Progenitor cell of endocrine pancreas (in vitro differentiated cells): ENCODE data around the gene PRKN. TPM values are rescaled to one million over a fixed set of nuclear protein-coding genes. Genes with fewer than 3 reads are reported as not detected.

Experiments used
- DNase-seq: peaks from one replicate; pipeline ENCODE4 v3.0.0; 2021; ENCODE audit warnings: low spot score; ENCODE audit not compliant: unreplicated experiment
- H3K27ac Mint-ChIP-seq: 2 replicates; pipeline ENCODE4 v1.8.0; 2021; ENCODE audit warnings: mild to moderate bottlenecking, moderate library complexity, mixed read lengths
- H3K27me3 Mint-ChIP-seq: 2 replicates; pipeline ENCODE4 v1.8.0; 2021; ENCODE audit warnings: mixed read lengths
- H3K36me3 Mint-ChIP-seq: 2 replicates; pipeline ENCODE4 v1.8.0; 2022; ENCODE audit warnings: mixed read lengths; ENCODE audit not compliant: insufficient read depth
- H3K4me1 Mint-ChIP-seq: 2 replicates; pipeline ENCODE4 v1.8.0; 2021; ENCODE audit warnings: low read depth, mixed read lengths
- H3K4me3 Mint-ChIP-seq: 2 replicates; pipeline ENCODE4 v1.8.0; 2021; ENCODE audit warnings: low read depth, mild to moderate bottlenecking, moderate library complexity, mixed read lengths
- H3K9me3 Mint-ChIP-seq: 2 replicates; pipeline ENCODE4 v1.8.0; 2021; ENCODE audit warnings: low read depth, mixed read lengths
- CTCF ChIP-seq: fragments of 200-600 bp; sonication (generic); IDR thresholded peaks from one replicate; pipeline ENCODE4 v1.5.0; 2021; ENCODE audit warnings: antibody characterized with exemption, mild to moderate bottlenecking; ENCODE audit not compliant: unreplicated experiment
- total RNA-seq: library from RNA; stranded (reverse); gene quantifications from 2 replicates; pipeline ENCODE4 v1.2.1, GENCODE V29; 2021

The PRKN gene
- total RNA-seq, 1 donor from 2014 or later, result 4.6 TPM

- Mint-ChIP-seq H3K4me3 (no peak overlapping the region), H3K4me1 (peaks cover 12% of the 10 kb centered on the region), H3K9me3 (no peaks in the 10 kb centered on the region), H3K36me3 (no peaks in the 10 kb centered on the region), H3K27me3 (peaks cover 2% of the 10 kb centered on the region), H3K27ac (no peak overlapping the region)
- no peak for DNase-seq
- TF ChIP-seq CTCF, result no peak
Measured at GRCh38 chr6:162709431-162709830, 18.1 kb downstream of the PRKN start.

DNA sequence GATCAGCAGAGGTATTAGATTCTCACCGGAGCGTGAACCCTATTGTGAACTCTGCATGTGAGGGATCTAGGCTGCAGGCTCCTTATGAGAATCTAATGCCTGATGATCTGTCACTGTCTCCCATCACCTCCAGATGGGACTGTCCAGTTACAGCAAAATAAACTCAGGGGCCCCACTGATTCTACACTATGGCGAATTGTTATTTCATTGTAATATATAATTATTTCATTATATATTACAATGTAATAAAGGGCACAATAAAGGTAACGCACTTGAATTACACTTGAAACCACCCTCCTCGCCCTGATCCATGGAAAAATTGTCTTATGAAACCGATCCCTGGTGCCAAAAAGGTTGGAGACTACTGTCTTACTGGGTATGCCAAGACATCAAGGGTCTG lies 18.6 kb downstream of the PRKN start:
- H3K9me3 Mint-ChIP-seq, result no peaks in the 10 kb centered on the region
- H3K36me3 Mint-ChIP-seq, result no peaks in the 10 kb centered on the region
- peaks cover 2% of the 10 kb centered on the region for H3K27me3 Mint-ChIP-seq
- H3K27ac Mint-ChIP-seq, result no peak overlapping the region
- peaks cover 11% of the 10 kb centered on the region for H3K4me1 Mint-ChIP-seq
- H3K4me3 Mint-ChIP-seq, result no peak overlapping the region
- DNase-seq, result no peak
- no peak for TF ChIP-seq CTCF

DNA sequence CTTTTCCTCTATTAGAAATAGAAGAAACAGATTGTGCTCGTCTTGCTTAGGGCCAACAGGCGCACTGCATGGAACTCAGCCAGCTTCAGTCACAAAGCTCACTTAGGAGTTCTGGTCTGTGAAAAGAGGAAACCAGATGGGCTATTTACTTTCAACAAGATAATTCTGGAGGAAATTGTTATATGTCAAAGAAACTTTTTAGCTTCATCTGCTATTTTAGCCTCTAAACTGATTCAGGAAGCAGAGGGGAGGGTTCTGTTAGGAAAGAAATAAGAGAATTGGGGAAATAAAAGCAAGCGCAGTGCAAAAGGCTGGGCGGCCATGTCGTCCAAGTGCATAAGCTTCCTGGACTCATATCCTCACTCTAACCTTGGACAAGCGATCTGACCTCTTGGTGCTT lies 21.3 kb downstream of the PRKN start:
- no peak overlapping the region for H3K27ac Mint-ChIP-seq

DNA sequence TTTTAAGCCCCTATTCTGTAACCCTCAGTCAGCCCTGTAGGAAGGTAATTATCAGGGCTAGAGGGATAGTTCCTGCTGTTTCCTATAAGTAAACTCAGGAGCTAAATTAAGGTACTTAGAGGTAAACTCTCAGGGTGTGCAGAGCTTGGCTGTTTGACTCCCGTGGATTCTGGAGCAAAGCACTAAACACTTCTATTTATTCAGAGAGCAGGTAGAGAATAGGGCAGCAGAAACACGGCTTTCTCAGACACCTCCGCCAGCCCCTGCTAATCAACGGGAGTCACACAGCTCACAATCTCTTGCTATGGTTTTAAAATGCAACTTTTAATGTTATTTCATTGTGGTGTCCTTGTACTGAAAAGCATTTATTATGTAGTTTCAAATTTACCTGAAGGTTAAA lies 21.8 kb downstream of the PRKN start:
- Mint-ChIP-seq H3K4me3 (no peak overlapping the region), H3K27ac (no peak overlapping the region)
- no peak for DNase-seq

More for the DNA sequence above, 21.3 kb downstream of the PRKN start:
- Mint-ChIP-seq H3K9me3 (no peaks in the 10 kb centered on the region), H3K36me3 (no peaks in the 10 kb centered on the region), H3K27me3 (peaks cover 2% of the 10 kb centered on the region), H3K4me1 (peaks cover 26% of the 10 kb centered on the region), H3K4me3 (no peak overlapping the region)
- no peak for DNase-seq
- no peak for TF ChIP-seq CTCF

DNA sequence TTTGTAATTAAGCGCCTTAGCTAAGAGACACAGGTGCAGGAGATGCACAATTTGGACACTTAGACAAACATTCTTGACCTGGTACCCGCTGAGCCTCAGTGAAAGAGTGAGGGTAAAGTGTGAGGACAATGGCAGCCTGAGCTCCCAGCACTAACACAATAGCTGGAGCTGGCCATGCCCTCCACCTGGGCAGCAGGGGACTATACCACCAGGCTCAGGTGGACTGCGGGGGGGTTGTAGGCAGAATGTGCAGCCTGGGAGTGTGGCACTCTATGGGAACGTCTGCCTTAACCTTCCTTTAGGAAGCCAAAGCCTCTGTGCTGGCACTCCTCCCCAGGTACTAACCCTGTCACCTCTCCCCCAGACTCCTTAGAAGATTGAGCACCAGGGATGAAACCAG lies 23.6 kb downstream of the PRKN start:
- Mint-ChIP-seq H3K27me3 (peaks cover 2% of the 10 kb centered on the region), H3K4me1 (peaks cover 32% of the 10 kb centered on the region), H3K4me3 (no peak overlapping the region), H3K36me3 (no peaks in the 10 kb centered on the region), H3K27ac (no peak overlapping the region), H3K9me3 (no peaks in the 10 kb centered on the region)
- DNase-seq, result no peak
- no peak for TF ChIP-seq CTCF

More for the DNA sequence above, 21.8 kb downstream of the PRKN start:
- no peak for TF ChIP-seq CTCF
- Mint-ChIP-seq H3K4me1 (peaks cover 29% of the 10 kb centered on the region), H3K9me3 (no peaks in the 10 kb centered on the region), H3K36me3 (no peaks in the 10 kb centered on the region), H3K27me3 (peaks cover 2% of the 10 kb centered on the region)
